Suprapubic skin (tissue), 4 donors: ENCODE results near the gene LHPP.

ENCODE experiments used
- CTCF ChIP-seq, 2 donors: fragments of 200-600 bp in 1 of 2; fragments of 450-650 bp in 1 of 2; sonication (generic) in 1 of 2; IDR thresholded peaks; one replicate each; pipeline ENCODE4 v1.5.1; 2016 to 2019; ENCODE audit warnings: antibody characterized with exemption in 2 of 2, mild to moderate bottlenecking in 1 of 2, moderate library complexity in 1 of 2
- EP300 ChIP-seq: sonication (generic); formaldehyde crosslinking; IDR thresholded peaks from one replicate; pipeline ENCODE4 v1.6.1; 2017; ENCODE audit warnings: antibody characterized with exemption
- POLR2A ChIP-seq, 2 donors: fragments of 450-650 bp; IDR thresholded peaks; one replicate each; pipeline ENCODE4 v1.6.1; 2017; ENCODE audit warnings: antibody characterized with exemption in 2 of 2, mild to moderate bottlenecking in 2 of 2, moderate library complexity in 2 of 2
- POLR2AphosphoS5 ChIP-seq, 3 donors: sonication (generic); formaldehyde crosslinking; IDR thresholded peaks; one replicate each; pipeline ENCODE4 v1.6.1; 2017; ENCODE audit warnings: antibody characterized with exemption in 3 of 3

GRCh38 chr10:124568848-124569622, 107.4 kb downstream of the LHPP start:
- TF ChIP-seq POLR2AphosphoS5 (IDR thresholded peaks at IDR 0.05): no peak
- TF ChIP-seq POLR2A (IDR thresholded peaks at IDR 0.05): no peak
- no peak for TF ChIP-seq CTCF (IDR thresholded peaks at IDR 0.05)
- TF ChIP-seq EP300: no peak
